GM23248 (cell line): ENCODE data around the gene CEMP1.

ENCODE experiments used
- EZH2 ChIP-seq: fragments of 200-600 bp; sonication (generic); IDR thresholded peaks from 2 replicates; pipeline ENCODE4 v1.6.1; 2018; ENCODE audit warnings: antibody characterized with exemption, mild to moderate bottlenecking; ENCODE audit not compliant: insufficient read depth, poor library complexity, severe bottlenecking
- EZH2phosphoT487 ChIP-seq: fragments of 200-600 bp; sonication (generic); IDR thresholded peaks from 2 replicates; pipeline ENCODE4 v1.6.1; 2018; ENCODE audit warnings: antibody characterized with exemption, moderate library complexity, mild to moderate bottlenecking, low read depth; ENCODE audit not compliant: insufficient read depth

DNA sequence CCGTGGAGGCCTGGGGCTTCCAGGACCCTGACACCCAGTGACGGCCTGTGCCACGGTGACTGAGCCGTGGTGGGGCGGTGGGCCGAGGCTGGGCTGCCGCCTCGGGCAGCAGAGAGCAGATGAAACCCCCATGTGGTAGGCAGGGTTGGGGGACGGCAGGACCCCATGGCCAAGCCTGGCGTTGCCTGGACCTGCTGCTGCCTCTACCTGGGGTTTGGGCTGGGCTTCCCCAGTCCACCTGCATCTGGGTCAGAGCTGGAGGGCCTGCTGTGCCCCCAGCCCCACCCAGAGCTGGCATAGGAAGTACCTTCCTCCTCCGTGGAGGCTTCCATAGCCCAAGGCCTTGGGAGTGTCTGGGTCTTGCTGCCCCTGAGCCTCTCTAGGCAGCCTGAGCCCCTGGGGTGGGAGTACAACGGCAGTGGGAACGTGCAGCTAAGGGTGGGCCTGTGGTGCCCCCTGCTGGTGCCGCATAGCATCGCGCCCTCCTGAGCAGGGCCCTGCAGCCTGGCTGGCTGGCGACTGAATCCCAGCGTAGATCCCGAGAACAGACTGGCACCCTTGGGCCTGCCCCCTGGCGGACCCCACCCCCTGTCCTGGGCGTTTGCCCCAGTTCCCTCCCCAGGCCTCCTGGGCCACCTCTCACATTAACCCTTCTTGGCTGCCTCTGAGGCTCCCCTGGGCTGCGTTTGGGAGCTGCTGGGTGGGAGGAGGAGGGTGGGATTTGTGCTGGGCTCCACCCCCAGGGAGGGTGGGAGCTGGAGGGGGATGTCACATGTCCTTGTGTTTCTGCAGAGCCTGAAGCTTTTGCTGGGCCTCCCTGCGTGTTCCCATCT lies 30.1 kb downstream of the CEMP1 start:
- TF ChIP-seq EZH2 (no peak), EZH2phosphoT487 (no peak)
